HG03097 (cell line): Measurements from ENCODE around the gene STC2.

Source experiments
- ATAC-seq: cut with Tn5 transposase; IDR thresholded peaks from one replicate; pipeline ENCODE4 v1.9.1; 2021; ENCODE audit not compliant: unreplicated experiment, low FRiP score

STC2 gene

GRCh38 chr5:173314166-173314952, 13.9 kb downstream of the STC2 start:
- no peak for ATAC-seq

- ATAC-seq = no peak
Observed at GRCh38 chr5:173313351-173313801, 14.8 kb downstream of the STC2 start.

- no peak for ATAC-seq
Observed at GRCh38 chr5:173312821-173313220, 15.4 kb downstream of the STC2 start.

GRCh38 chr5:173311818-173312585, 16.2 kb downstream of the STC2 start:
- ATAC-seq = no peak

GRCh38 chr5:173310861-173311785, 17.1 kb downstream of the STC2 start:
- no peak for ATAC-seq

- ATAC-seq = no peak
Observed at GRCh38 chr5:173310218-173310769, 17.9 kb downstream of the STC2 start.

- no peak for ATAC-seq
Observed at GRCh38 chr5:173309731-173310130, 18.5 kb downstream of the STC2 start.

GRCh38 chr5:173308226-173308625, 20.0 kb downstream of the STC2 start:
- ATAC-seq = no peak

GRCh38 chr5:173307695-173308094, 20.5 kb downstream of the STC2 start:
- no peak for ATAC-seq

- no peak for ATAC-seq
Observed at GRCh38 chr5:173306695-173307094, 21.5 kb downstream of the STC2 start.

- ATAC-seq = no peak
Observed at GRCh38 chr5:173304591-173304988, 23.6 kb downstream of the STC2 start.

GRCh38 chr5:173303878-173304590, 24.2 kb downstream of the STC2 start:
- no peak for ATAC-seq

GRCh38 chr5:173302546-173303155, 25.6 kb downstream of the STC2 start:
- no peak for ATAC-seq

- no peak for ATAC-seq
Observed at GRCh38 chr5:173301695-173302545, 26.3 kb downstream of the STC2 start.

GRCh38 chr5:173300389-173301047, 27.7 kb downstream of the STC2 start:
- ATAC-seq = no peak

GRCh38 chr5:173299820-173300219, 28.4 kb downstream of the STC2 start:
- no peak for ATAC-seq

- ATAC-seq = no peak
Observed at GRCh38 chr5:173298213-173298926, 29.8 kb downstream of the STC2 start.
